ENCODE results near the gene HEBP1.

Gene HEBP1

GRCh38 chr12:13026286-13026685, 26.2 kb upstream of the HEBP1 start:
- ATAC-seq = no peak

GRCh38 chr12:13024531-13024916, 24.5 kb upstream of the HEBP1 start:
- TF ChIP-seq CREB5 (CRISPR knock-in tag; IDR thresholded peaks at IDR 0.05; ENCODE audit: low read depth) (no peak), TCF4 (CRISPR knock-in tag; IDR thresholded peaks at IDR 0.05; ENCODE audit: borderline replicate concordance) (no peak), ISL1 (CRISPR knock-in tag; IDR thresholded peaks at IDR 0.05) (no peak), CSDC2 (CRISPR knock-in tag; IDR thresholded peaks at IDR 0.05) (no peak), ZFP3 (CRISPR knock-in tag; IDR thresholded peaks at IDR 0.05) (no peak), BACH2 (CRISPR knock-in tag; IDR thresholded peaks at IDR 0.05; ENCODE audit: borderline replicate concordance) (no peak), PPARA (CRISPR knock-in tag; IDR thresholded peaks at IDR 0.05; ENCODE audit: borderline replicate concordance) (no peak), TSHZ2 (CRISPR knock-in tag; IDR thresholded peaks at IDR 0.05) (no peak), ZC3H10 (CRISPR knock-in tag; IDR thresholded peaks at IDR 0.05) (no peak), ZNF565 (CRISPR knock-in tag; conservative IDR thresholded peaks at IDR 0.05; ENCODE audit: low read depth) (no peak), CSRNP3 (CRISPR knock-in tag; IDR thresholded peaks at IDR 0.05) (no peak), OSR1 (CRISPR knock-in tag; IDR thresholded peaks at IDR 0.05) (no peak)
- ATAC-seq = no peak

More at GRCh38 chr12:13026286-13026685, 26.2 kb upstream of the HEBP1 start:
- no peak for TF ChIP-seq TCF4 (CRISPR knock-in tag; IDR thresholded peaks at IDR 0.05; ENCODE audit: borderline replicate concordance)
- TF ChIP-seq ZFP30 (CRISPR knock-in tag; IDR thresholded peaks at IDR 0.05) = no peak
- no peak for TF ChIP-seq POU6F1 (CRISPR knock-in tag; IDR thresholded peaks at IDR 0.05; ENCODE audit: borderline replicate concordance, low read depth)
- no peak for TF ChIP-seq ZNF8 (CRISPR knock-in tag; IDR thresholded peaks at IDR 0.05)
- no peak for TF ChIP-seq ZNF70 (CRISPR knock-in tag; IDR thresholded peaks at IDR 0.05)
- no peak for TF ChIP-seq ZNF565 (CRISPR knock-in tag; conservative IDR thresholded peaks at IDR 0.05; ENCODE audit: low read depth)
- no peak for TF ChIP-seq OSR1 (CRISPR knock-in tag; IDR thresholded peaks at IDR 0.05)
- TF ChIP-seq TOX (CRISPR knock-in tag; IDR thresholded peaks at IDR 0.05; ENCODE audit: borderline replicate concordance) = no peak
- TF ChIP-seq CREB5 (CRISPR knock-in tag; IDR thresholded peaks at IDR 0.05; ENCODE audit: low read depth) = no peak
- TF ChIP-seq ZFP3 (CRISPR knock-in tag; IDR thresholded peaks at IDR 0.05) = no peak
- no peak for TF ChIP-seq GLIS3 (CRISPR knock-in tag; IDR thresholded peaks at IDR 0.05)
- no peak for TF ChIP-seq RARB (CRISPR knock-in tag; IDR thresholded peaks at IDR 0.05)
- no peak for TF ChIP-seq CSRNP3 (CRISPR knock-in tag; IDR thresholded peaks at IDR 0.05)
- TF ChIP-seq ZC3H10 (CRISPR knock-in tag; IDR thresholded peaks at IDR 0.05) = no peak
- no peak for TF ChIP-seq SNAI2 (CRISPR knock-in tag; IDR thresholded peaks at IDR 0.05)
- no peak for TF ChIP-seq PPARA (CRISPR knock-in tag; IDR thresholded peaks at IDR 0.05; ENCODE audit: borderline replicate concordance)
- no peak for TF ChIP-seq ARNTL (CRISPR knock-in tag; IDR thresholded peaks at IDR 0.05; ENCODE audit: borderline replicate concordance, low read depth)
- no peak for TF ChIP-seq BACH2 (CRISPR knock-in tag; IDR thresholded peaks at IDR 0.05; ENCODE audit: borderline replicate concordance)
